GM23248 (cell line): Measurements from ENCODE around the gene RNF152. TPM values are rescaled to one million over a fixed set of nuclear protein-coding genes. Genes with fewer than 3 reads are reported as not detected.

ENCODE experiments used
- DNase-seq: peaks from one replicate; pipeline ENCODE4 v3.0.0-alpha.2; 2015
- H2AFZ ChIP-seq: fragments of 200-600 bp; sonication (generic); 2 replicates; pipeline ENCODE4 v1.6.1; 2016; ENCODE audit warnings: antibody characterized with exemption
- H3F3A ChIP-seq: fragments of 200-600 bp; sonication (generic); 2 replicates; pipeline ENCODE4 v1.6.1; 2016; ENCODE audit warnings: mild to moderate bottlenecking, antibody characterized with exemption, mixed run types; ENCODE audit not compliant: insufficient read depth
- H3K27ac ChIP-seq: fragments of 200-600 bp; sonication (generic); 2 replicates; pipeline ENCODE4 v1.5.1; 2016; ENCODE audit warnings: mild to moderate bottlenecking
- H3K27me3 ChIP-seq: fragments of 200-600 bp; sonication (generic); replicated peaks from 2 replicates; pipeline ENCODE4 v1.6.1; 2016; ENCODE audit warnings: mild to moderate bottlenecking; ENCODE audit not compliant: insufficient read depth
- H3K36me3 ChIP-seq: fragments of 200-600 bp; sonication (generic); 2 replicates; pipeline ENCODE4 v1.6.1; 2016; ENCODE audit warnings: low read depth, mild to moderate bottlenecking
- H3K4me1 ChIP-seq: fragments of 200-600 bp; sonication (generic); 2 replicates; pipeline ENCODE4 v1.6.1; 2016; ENCODE audit warnings: mild to moderate bottlenecking; ENCODE audit not compliant: insufficient read depth
- H3K4me2 ChIP-seq: fragments of 200-600 bp; sonication (generic); one replicate; pipeline ENCODE4 v1.6.1; 2016; ENCODE audit warnings: mild to moderate bottlenecking; ENCODE audit not compliant: unreplicated experiment
- H3K4me3 ChIP-seq: fragments of 200-600 bp; sonication (generic); 2 replicates; pipeline ENCODE4 v1.5.1; 2016; ENCODE audit warnings: mild to moderate bottlenecking
- H3K79me2 ChIP-seq: fragments of 200-600 bp; sonication (generic); 2 replicates; pipeline ENCODE4 v1.6.1; 2016; ENCODE audit warnings: mild to moderate bottlenecking; ENCODE audit not compliant: insufficient read depth
- H3K9ac ChIP-seq: fragments of 200-600 bp; sonication (generic); 2 replicates; pipeline ENCODE4 v1.6.1; 2016; ENCODE audit warnings: mild to moderate bottlenecking
- H3K9me2 ChIP-seq: fragments of 200-600 bp; sonication (generic); 2 replicates; pipeline ENCODE4 v1.6.1; 2016; ENCODE audit warnings: mixed run types, mild to moderate bottlenecking, moderate library complexity; ENCODE audit not compliant: insufficient read depth
- H3K9me3 ChIP-seq: fragments of 200-600 bp; sonication (generic); one replicate; pipeline ENCODE4 v1.6.1; 2017; ENCODE audit warnings: low read depth
- H4K20me1 ChIP-seq: fragments of 200-600 bp; sonication (generic); 2 replicates; pipeline ENCODE4 v1.6.0; 2016; ENCODE audit not compliant: insufficient read depth
- EZH2 ChIP-seq: fragments of 200-600 bp; sonication (generic); IDR thresholded peaks from 2 replicates; pipeline ENCODE4 v1.6.1; 2018; ENCODE audit warnings: antibody characterized with exemption, mild to moderate bottlenecking; ENCODE audit not compliant: insufficient read depth, poor library complexity, severe bottlenecking
- EZH2phosphoT487 ChIP-seq: fragments of 200-600 bp; sonication (generic); IDR thresholded peaks from 2 replicates; pipeline ENCODE4 v1.6.1; 2018; ENCODE audit warnings: antibody characterized with exemption, moderate library complexity, mild to moderate bottlenecking, low read depth; ENCODE audit not compliant: insufficient read depth
- WGBS, 2 experiments: methylation state at CpG; one replicate each; pipeline ENCODE4 v1.1.6; 2015 to 2017; ENCODE audit warnings: low lambda C conversion rate in 2 of 2, low coverage in 1 of 2; ENCODE audit errors: missing lambda C conversion rate in 2 of 2; 5-methylcytosine and 5-hydroxymethylcytosine counted together
- in situ Hi-C: fragments of 300-500 bp; cut with MboI; formaldehyde crosslinking; loops from 2 replicates; pipeline ENCODE4 v1.15.0; 2020
- polyA plus RNA-seq: library from polyadenylated mRNA; unstranded; fragments of >200 nt; fragmentation: Nextera tagmentation; extraction: Ambion mirVana; gene quantifications from 2 replicates; pipeline ENCODE4 v1.2.1, GENCODE V29; 2016
- total RNA-seq: library from RNA; depleted of rRNA; stranded (reverse); fragments of >200 nt; shearing (Covaris generic); gene quantifications from 2 replicates; pipeline ENCODE4 v1.2.3, GENCODE V29; 2014

The RNF152 gene
- total and polyA plus RNA-seq, 2 experiments from 2014 or later: 1.9 to 11.3 TPM

DNA sequence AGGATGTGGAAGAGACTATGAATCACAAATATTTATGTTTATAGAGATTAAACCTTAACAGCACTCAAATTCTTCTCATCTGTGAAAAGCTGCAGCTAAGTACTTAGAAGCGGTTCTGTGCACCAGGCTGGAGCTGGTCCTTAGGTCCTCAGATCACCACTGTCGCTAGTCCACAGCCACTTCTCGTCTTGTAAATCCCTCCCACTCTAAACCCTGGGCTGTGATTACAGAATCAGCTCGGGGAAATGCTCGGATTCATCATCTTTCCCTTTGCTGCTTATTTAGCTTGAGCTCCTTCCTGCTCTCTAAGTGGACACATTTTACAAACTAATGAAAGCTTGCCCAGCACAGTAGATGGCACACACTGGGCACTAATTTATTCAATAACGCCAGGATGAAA, 61.7 kb downstream of the RNF152 start:
- no peak overlapping the region for H2AFZ ChIP-seq
- DNase-seq: no peak
- no peaks in the 10 kb centered on the region for H3K9me3 ChIP-seq
- in situ Hi-C loops: no loop called here
- H4K20me1 ChIP-seq: no peaks in the 10 kb centered on the region
- no peaks in the 10 kb centered on the region for H3K27me3 ChIP-seq
- H3K27ac ChIP-seq: no peak overlapping the region
- no peak for TF ChIP-seq EZH2phosphoT487
- TF ChIP-seq EZH2: no peak
- H3K79me2 ChIP-seq: peaks cover 43% of the 10 kb centered on the region
- H3K9ac ChIP-seq: no peak overlapping the region
- WGBS, 2 experiments: 89 to 91% methylated on average over 6 of the region's 6 CpGs
- H3K4me2 ChIP-seq: no peak overlapping the region
- H3K4me3 ChIP-seq: no peak overlapping the region
- no peaks in the 10 kb centered on the region for H3K36me3 ChIP-seq
- H3K9me2 ChIP-seq: no peaks in the 10 kb centered on the region; the same call in 1 of the 2 replicates
- H3K4me1 ChIP-seq: no peaks in the 10 kb centered on the region
- H3F3A ChIP-seq: no peaks in the 10 kb centered on the region

DNA sequence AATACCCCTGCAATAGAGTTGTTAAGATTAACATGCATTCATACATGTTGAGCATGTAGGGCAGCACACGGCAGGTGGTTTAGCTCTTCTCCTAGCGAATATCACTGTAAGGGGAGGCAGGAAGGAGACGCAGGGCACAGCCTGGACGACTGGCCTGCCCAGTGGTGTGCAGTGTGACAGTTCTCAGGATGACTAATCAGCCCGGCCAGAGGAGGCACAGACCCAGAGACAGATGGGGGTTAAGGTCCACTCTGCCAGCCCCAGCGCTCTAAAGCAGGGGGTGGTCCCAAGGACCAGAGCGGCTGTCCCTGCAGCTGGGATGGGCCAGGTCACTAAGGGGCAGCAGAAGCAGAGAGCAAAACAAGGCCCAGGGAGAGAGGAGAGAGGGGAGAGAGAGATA, 63.7 kb downstream of the RNF152 start:
- H3F3A ChIP-seq: no peaks in the 10 kb centered on the region
- H3K9me3 ChIP-seq: no peaks in the 10 kb centered on the region
- H3K79me2 ChIP-seq: peaks cover 32% of the 10 kb centered on the region
- H3K4me2 ChIP-seq: no peak overlapping the region
- no peak for DNase-seq
- H4K20me1 ChIP-seq: no peaks in the 10 kb centered on the region
- no peaks in the 10 kb centered on the region for H3K4me1 ChIP-seq
- no peak overlapping the region for H3K27ac ChIP-seq
- H3K9me2 ChIP-seq: no peaks in the 10 kb centered on the region; the same call in 1 of the 2 replicates
- H3K27me3 ChIP-seq: no peaks in the 10 kb centered on the region
- TF ChIP-seq EZH2 (no peak), EZH2phosphoT487 (no peak)
- no peaks in the 10 kb centered on the region for H3K36me3 ChIP-seq
- H3K4me3 ChIP-seq: no peak overlapping the region
- H2AFZ ChIP-seq: no peak overlapping the region
- in situ Hi-C loops: no loop called here
- WGBS, 2 experiments: 95 to 98% methylated on average over 7 of the region's 7 CpGs
- H3K9ac ChIP-seq: no peak overlapping the region

DNA sequence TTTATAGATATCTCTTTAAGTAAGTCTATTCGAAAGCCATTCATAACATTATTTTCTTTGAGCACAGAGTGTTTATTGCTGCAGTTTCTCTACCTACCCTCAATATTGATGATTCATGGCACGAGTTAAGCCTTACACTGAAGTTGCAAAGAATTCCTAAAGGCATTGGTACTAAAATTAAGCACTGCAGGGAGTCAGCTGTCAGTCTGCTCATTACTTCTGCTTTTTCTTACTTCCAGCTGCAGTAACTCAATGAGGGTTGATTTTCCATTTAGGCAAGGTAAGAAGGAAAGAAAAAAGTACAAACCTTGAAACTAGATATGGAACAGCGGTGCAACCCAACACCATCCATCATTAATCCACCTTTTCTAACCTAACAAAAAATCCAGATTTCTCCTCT, 65.2 kb downstream of the RNF152 start:
- H3K79me2 ChIP-seq: peaks cover 25% of the 10 kb centered on the region
- H3K4me3 ChIP-seq: no peak overlapping the region
- no peak overlapping the region for H3K9ac ChIP-seq
- no peak for DNase-seq
- no peak for TF ChIP-seq EZH2phosphoT487
- no peak for TF ChIP-seq EZH2
- no peaks in the 10 kb centered on the region for H3F3A ChIP-seq
- H4K20me1 ChIP-seq: no peaks in the 10 kb centered on the region
- 96% methylated on average over 3 of the region's 3 CpGs for WGBS, 2 experiments
- no peak overlapping the region for H3K4me2 ChIP-seq
- in situ Hi-C loops: no loop called here
- no peaks in the 10 kb centered on the region for H3K4me1 ChIP-seq
- no peak overlapping the region for H2AFZ ChIP-seq
- H3K27me3 ChIP-seq: no peaks in the 10 kb centered on the region
- no peaks in the 10 kb centered on the region for H3K36me3 ChIP-seq
- H3K9me2 ChIP-seq: no peaks in the 10 kb centered on the region; the same call in 1 of the 2 replicates
- H3K27ac ChIP-seq: no peak overlapping the region
- H3K9me3 ChIP-seq: no peaks in the 10 kb centered on the region

DNA sequence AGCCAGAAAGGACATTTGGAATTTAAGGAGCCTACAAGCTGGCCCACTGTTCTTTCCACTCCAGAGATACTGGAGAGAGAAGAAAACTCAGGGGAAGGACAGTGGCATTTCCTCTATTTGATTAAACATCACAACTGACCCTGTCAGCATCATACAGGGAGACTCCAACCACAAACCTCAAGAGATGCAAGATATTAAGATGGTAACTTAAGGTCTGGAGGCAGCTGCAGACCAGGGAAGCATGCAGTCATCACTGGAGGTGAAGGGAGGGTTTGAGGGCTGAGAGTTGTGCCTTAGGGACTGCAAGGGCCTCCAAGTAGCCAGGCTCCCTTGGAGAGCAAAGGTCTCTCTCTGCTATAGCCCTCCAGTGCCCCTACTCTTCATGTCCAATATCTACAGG, 67.4 kb downstream of the RNF152 start:
- Histone ChIP-seq H3K9me3 (no peaks in the 10 kb centered on the region), H3K27ac (no peak overlapping the region), H3K27me3 (no peaks in the 10 kb centered on the region), H4K20me1 (no peaks in the 10 kb centered on the region), H3K79me2 (peaks cover 21% of the 10 kb centered on the region), H3K4me3 (no peak overlapping the region), H3K9me2 (no peaks in the 10 kb centered on the region; the same call in 1 of the 2 replicates), H3F3A (no peaks in the 10 kb centered on the region), H2AFZ (no peak overlapping the region), H3K36me3 (no peaks in the 10 kb centered on the region), H3K4me2 (no peak overlapping the region), H3K9ac (no peak overlapping the region), H3K4me1 (no peaks in the 10 kb centered on the region)
- in situ Hi-C loops: no loop called here
- no peak for TF ChIP-seq EZH2
- peak; percentile 39 for DNase-seq

DNA sequence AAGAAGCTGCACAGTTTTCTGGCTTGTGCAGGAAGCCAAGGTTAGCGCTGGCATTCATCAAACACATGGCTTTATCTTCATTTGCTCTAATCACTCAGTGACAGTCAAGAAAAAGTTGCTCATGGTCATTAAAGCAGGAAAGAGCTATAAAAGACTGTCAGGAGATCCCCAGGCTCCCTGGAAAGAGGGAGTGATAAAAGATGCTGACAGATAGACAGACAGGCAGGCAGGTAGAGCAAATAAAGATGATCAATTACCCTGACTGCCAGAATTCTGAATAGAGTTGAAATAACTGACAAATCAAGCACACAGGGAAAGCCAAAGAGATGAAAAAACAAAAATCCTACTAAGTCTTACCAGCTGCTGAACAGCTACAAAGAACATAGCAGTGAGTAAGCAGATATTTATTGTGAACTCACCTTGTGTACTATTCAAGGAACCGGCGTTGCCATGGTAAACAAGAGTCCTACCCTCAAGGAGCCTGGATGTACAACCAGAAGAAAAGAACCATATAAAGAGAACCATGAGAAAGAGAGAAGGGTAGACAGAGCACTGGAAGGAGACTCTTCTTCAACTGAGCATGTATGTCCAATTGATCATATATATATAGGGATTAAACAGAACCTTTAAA, 68.0 kb downstream of the RNF152 start:
- no peaks in the 10 kb centered on the region for H3K27me3 ChIP-seq
- DNase-seq: peak; percentile 19
- H2AFZ ChIP-seq: no peak overlapping the region
- H3K9ac ChIP-seq: no peak overlapping the region
- no peak overlapping the region for H3K27ac ChIP-seq
- WGBS, 2 experiments: 98% methylated on average over 3 of the region's 3 CpGs
- H3K4me3 ChIP-seq: no peak overlapping the region
- no peaks in the 10 kb centered on the region for H3F3A ChIP-seq
- H3K9me3 ChIP-seq: no peaks in the 10 kb centered on the region
- H3K4me2 ChIP-seq: no peak overlapping the region
- no peaks in the 10 kb centered on the region for H3K36me3 ChIP-seq
- H4K20me1 ChIP-seq: no peaks in the 10 kb centered on the region
- H3K4me1 ChIP-seq: no peaks in the 10 kb centered on the region
- H3K9me2 ChIP-seq: no peaks in the 10 kb centered on the region; the same call in 1 of the 2 replicates
- in situ Hi-C loops: no loop called here
- peaks cover 21% of the 10 kb centered on the region for H3K79me2 ChIP-seq
- no peak for TF ChIP-seq EZH2
- TF ChIP-seq EZH2phosphoT487: no peak
